HL-60 (cell line): ENCODE results near the gene CRMP1.

ENCODE experiments used
- DNase-seq, 2 experiments: peaks; one replicate each; pipeline ENCODE4 v3.0.0-alpha.2; 2010 to 2020; ENCODE audit warnings: low read depth in 1 of 2, low spot score in 1 of 2
- H3K27ac ChIP-seq: fragments of 250-450 bp; sonication (Bioruptor Pico); replicated peaks from 2 replicates; pipeline ENCODE4 v1.5.1; 2020; ENCODE audit warnings: mild to moderate bottlenecking, moderate library complexity
- H3K27me3 ChIP-seq: fragments of 250-450 bp; sonication (Bioruptor Pico); 2 replicates; pipeline ENCODE4 v1.5.1; 2021; ENCODE audit warnings: mild to moderate bottlenecking, moderate library complexity; ENCODE audit not compliant: insufficient read depth, poor library complexity, severe bottlenecking
- H3K4me3 ChIP-seq: replicated peaks from 2 replicates; pipeline ENCODE4 v1.5.1; 2011; ENCODE audit warnings: mild to moderate bottlenecking, control low read depth, low read length; ENCODE audit not compliant: insufficient read depth
- GABPA ChIP-seq: IDR thresholded peaks from 2 replicates; pipeline ENCODE4 v1.6.1; 2012; ENCODE audit warnings: low read depth
- POLR2AphosphoS5 ChIP-seq: IDR thresholded peaks from 2 replicates; pipeline ENCODE4 v1.6.1; 2012; ENCODE audit warnings: low read depth
- SPI1 ChIP-seq: IDR thresholded peaks from 2 replicates; pipeline ENCODE4 v1.6.1; 2012; ENCODE audit warnings: low read depth, mild to moderate bottlenecking, borderline replicate concordance
- TF ChIP-seq, protein P1 (sequence below): IDR thresholded peaks from one replicate; pipeline ENCODE4 v1.5.1; 2011; ENCODE audit warnings: low read length, control low read depth, inconsistent platforms; ENCODE audit not compliant: insufficient read depth
- TF ChIP-seq, protein P2 (sequence below): IDR thresholded peaks from 2 replicates; pipeline ENCODE4 v1.6.1; 2012; ENCODE audit warnings: low read depth; ENCODE audit not compliant: insufficient replicate concordance

The CRMP1 gene

DNA sequence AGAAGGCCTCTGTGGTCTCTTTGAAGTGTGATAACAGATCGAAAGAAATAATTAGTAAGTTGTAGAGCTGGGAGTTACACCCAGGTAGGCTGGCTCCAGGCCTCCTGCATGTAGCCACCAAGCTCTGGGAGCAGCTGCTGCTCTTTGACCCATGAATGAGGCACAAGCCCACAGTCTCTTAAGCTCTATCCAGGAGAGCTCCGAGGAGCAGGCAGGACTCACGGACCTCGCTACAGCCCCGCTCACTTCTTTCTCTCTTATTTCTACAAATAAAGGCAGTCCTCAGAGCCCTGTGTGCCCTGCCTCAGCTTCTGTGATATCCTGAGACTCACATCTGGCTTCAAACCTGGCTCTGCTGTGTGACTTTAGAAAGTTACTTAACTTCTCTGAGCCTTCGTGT is 95.0 kb downstream of the CRMP1 start:
- Histone ChIP-seq H3K27ac (no peak overlapping the region), H3K4me3 (no peak overlapping the region), H3K27me3 (no peaks in the 10 kb centered on the region)
- no peak for TF ChIP-seq GABPA
- TF ChIP-seq SPI1: no peak
- TF ChIP-seq, protein P1, sequence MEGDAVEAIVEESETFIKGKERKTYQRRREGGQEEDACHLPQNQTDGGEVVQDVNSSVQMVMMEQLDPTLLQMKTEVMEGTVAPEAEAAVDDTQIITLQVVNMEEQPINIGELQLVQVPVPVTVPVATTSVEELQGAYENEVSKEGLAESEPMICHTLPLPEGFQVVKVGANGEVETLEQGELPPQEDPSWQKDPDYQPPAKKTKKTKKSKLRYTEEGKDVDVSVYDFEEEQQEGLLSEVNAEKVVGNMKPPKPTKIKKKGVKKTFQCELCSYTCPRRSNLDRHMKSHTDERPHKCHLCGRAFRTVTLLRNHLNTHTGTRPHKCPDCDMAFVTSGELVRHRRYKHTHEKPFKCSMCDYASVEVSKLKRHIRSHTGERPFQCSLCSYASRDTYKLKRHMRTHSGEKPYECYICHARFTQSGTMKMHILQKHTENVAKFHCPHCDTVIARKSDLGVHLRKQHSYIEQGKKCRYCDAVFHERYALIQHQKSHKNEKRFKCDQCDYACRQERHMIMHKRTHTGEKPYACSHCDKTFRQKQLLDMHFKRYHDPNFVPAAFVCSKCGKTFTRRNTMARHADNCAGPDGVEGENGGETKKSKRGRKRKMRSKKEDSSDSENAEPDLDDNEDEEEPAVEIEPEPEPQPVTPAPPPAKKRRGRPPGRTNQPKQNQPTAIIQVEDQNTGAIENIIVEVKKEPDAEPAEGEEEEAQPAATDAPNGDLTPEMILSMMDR: no peak
- TF ChIP-seq, protein P2, sequence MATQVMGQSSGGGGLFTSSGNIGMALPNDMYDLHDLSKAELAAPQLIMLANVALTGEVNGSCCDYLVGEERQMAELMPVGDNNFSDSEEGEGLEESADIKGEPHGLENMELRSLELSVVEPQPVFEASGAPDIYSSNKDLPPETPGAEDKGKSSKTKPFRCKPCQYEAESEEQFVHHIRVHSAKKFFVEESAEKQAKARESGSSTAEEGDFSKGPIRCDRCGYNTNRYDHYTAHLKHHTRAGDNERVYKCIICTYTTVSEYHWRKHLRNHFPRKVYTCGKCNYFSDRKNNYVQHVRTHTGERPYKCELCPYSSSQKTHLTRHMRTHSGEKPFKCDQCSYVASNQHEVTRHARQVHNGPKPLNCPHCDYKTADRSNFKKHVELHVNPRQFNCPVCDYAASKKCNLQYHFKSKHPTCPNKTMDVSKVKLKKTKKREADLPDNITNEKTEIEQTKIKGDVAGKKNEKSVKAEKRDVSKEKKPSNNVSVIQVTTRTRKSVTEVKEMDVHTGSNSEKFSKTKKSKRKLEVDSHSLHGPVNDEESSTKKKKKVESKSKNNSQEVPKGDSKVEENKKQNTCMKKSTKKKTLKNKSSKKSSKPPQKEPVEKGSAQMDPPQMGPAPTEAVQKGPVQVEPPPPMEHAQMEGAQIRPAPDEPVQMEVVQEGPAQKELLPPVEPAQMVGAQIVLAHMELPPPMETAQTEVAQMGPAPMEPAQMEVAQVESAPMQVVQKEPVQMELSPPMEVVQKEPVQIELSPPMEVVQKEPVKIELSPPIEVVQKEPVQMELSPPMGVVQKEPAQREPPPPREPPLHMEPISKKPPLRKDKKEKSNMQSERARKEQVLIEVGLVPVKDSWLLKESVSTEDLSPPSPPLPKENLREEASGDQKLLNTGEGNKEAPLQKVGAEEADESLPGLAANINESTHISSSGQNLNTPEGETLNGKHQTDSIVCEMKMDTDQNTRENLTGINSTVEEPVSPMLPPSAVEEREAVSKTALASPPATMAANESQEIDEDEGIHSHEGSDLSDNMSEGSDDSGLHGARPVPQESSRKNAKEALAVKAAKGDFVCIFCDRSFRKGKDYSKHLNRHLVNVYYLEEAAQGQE: no peak
- no peak for TF ChIP-seq POLR2AphosphoS5
- no peak for DNase-seq

DNA sequence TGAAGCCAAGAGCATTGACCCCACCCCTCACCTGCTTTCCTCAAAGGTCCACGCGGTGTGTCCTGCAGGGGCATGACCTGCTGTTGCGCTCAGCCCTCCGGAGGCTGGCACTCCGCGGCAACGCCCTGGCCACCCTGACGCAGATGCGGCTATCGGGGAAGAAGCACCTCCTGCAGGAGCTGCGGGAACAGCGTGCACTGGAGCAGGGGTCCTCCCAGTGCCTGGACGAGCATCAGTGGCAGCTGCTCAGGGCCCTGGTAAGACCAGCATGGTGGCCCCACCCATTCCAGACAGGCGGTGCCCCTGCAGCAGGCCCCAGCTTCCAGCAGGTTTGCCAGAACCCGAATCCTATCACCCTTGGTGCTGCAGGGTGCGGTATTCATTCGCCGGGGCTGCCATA is 95.9 kb downstream of the CRMP1 start:
- no peak overlapping the region for H3K4me3 ChIP-seq
- H3K27ac ChIP-seq: no peak overlapping the region
- no peak for TF ChIP-seq GABPA
- TF ChIP-seq, protein P1: no peak
- no peak for TF ChIP-seq SPI1
- DNase-seq: no peak
- H3K27me3 ChIP-seq: no peaks in the 10 kb centered on the region

DNA sequence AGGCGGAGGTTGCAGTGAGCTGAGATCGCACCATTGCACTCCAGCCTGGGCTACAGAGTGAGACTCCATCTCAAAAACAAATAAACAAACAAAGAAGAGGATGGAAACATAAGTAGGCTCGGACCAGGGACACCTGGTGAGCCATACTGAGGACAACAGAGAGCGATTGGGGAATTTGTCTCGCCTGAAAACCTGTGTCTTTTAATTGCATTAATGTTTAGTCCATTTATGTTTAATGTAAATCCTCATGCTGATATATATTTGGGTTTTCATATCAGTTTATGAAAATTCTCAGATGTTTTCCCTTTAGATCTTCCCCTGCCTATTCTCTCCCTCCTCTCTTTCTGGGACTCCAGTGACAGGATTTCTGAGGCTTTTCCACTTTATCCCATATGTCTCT is 97.3 kb downstream of the CRMP1 start:
- Histone ChIP-seq H3K4me3 (no peak overlapping the region), H3K27ac (no peak overlapping the region), H3K27me3 (no peaks in the 10 kb centered on the region)
- no peak for DNase-seq
- TF ChIP-seq, protein P2: no peak
- TF ChIP-seq, protein P1: no peak
- TF ChIP-seq SPI1: no peak
- TF ChIP-seq GABPA: no peak
- no peak for TF ChIP-seq POLR2AphosphoS5

DNA sequence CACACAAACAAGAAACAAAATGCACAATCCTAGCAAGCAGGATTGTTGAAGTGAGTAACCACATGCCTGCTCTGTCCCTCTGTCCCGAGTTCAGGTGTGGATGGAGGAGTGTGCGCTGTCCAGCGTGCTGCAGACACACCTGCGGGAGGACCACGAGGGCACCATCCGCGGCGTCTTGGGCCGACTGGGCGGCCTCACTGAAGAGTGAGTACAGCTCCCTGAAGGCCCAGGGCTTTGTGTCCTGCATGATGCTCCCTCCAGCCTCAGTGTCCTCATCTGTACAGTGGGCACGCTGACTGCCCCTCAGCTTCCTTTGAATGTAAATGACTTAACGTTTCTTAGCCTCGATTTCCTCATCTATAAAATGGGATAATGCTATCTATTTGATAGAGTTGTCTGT is 99.4 kb downstream of the CRMP1 start:
- no peak for DNase-seq
- no peak for TF ChIP-seq GABPA
- TF ChIP-seq, protein P2: no peak
- no peak for TF ChIP-seq SPI1
- TF ChIP-seq POLR2AphosphoS5: no peak
- TF ChIP-seq, protein P1: no peak
- H3K27ac ChIP-seq: no peak overlapping the region
- no peaks in the 10 kb centered on the region for H3K27me3 ChIP-seq
- H3K4me3 ChIP-seq: no peak overlapping the region
